K562 (cell line): ENCODE results near the gene PCK2. TPM values are rescaled to one million over a fixed set of nuclear protein-coding genes. Genes with fewer than 3 reads are reported as not detected.

Experiments
- CBX8 ChIP-seq: fragments of 200-600 bp; sonication (generic); IDR thresholded peaks from 2 replicates; pipeline ENCODE4 v1.6.1; 2012; ENCODE audit warnings: borderline replicate concordance, mixed run types, low read depth, mild to moderate bottlenecking, moderate library complexity, mixed read lengths, low read length, control low read depth, inconsistent platforms; ENCODE audit not compliant: poor library complexity, severe bottlenecking; ENCODE audit errors: extremely low read depth
- MGA ChIP-seq: fragments of 450-650 bp; IDR thresholded peaks from 2 replicates; pipeline ENCODE4 v1.6.1; 2016; ENCODE audit warnings: mild to moderate bottlenecking, moderate library complexity
- NCOA6 ChIP-seq: fragments of 450-650 bp; IDR thresholded peaks from 2 replicates; pipeline ENCODE4 v1.6.1; 2017; ENCODE audit warnings: mild to moderate bottlenecking
- NEUROD1 ChIP-seq: fragments of 150-350 bp; IDR thresholded peaks from 2 replicates; pipeline ENCODE4 v1.6.1; 2014; ENCODE audit warnings: borderline replicate concordance, low read length, low read depth; ENCODE audit not compliant: partially characterized antibody
- NFE2L1 ChIP-seq: fragments of 450-650 bp; IDR thresholded peaks from 2 replicates; pipeline ENCODE4 v1.6.1; 2016; ENCODE audit warnings: missing genetic modification characterization, low read depth, mild to moderate bottlenecking, missing compliant biosample characterization, moderate library complexity, borderline replicate concordance
- PTRF ChIP-seq: fragments of 450-650 bp; IDR thresholded peaks from 2 replicates; pipeline ENCODE4 v1.6.1; 2016; ENCODE audit warnings: mild to moderate bottlenecking, missing genetic modification characterization, missing compliant biosample characterization
- TEAD1 ChIP-seq, 2 experiments: fragments of 450-650 bp in 1 of 2; sonication (generic) in 1 of 2; formaldehyde crosslinking; IDR thresholded peaks; 2 replicates each; pipeline versions ENCODE4 v1.4.0 to v1.8.0; 2020 to 2022; ENCODE audit warnings: mild to moderate bottlenecking in 2 of 2, missing genetic modification reagents in 1 of 2
- ZNF174 ChIP-seq: fragments of 250-450 bp; sonication (Bioruptor Pico); IDR thresholded peaks from 2 replicates; pipeline ENCODE4 v1.4.0; 2020; ENCODE audit warnings: mild to moderate bottlenecking
- polyA plus RNA-seq, 8 experiments: library from polyadenylated mRNA; depleted of rRNA in 4 of 8; stranded (reverse) in 5 of 8; unstranded in 3 of 8; fragments of >200 nt; fragmentation: Nextera tagmentation in 2 of 8; fragmentation: Illumina TruSeq in 1 of 8; extraction: Ambion mirVana in 2 of 8; extraction: Trizol in 1 of 8; gene quantifications; 2 replicates each; pipeline versions ENCODE4 v1.2.1 to v1.2.3, GENCODE V29; 2011 to 2014; ENCODE audit warnings: inconsistent platforms in 1 of 8, missing spikeins in 1 of 8
- total RNA-seq, 7 experiments: library from RNA; depleted of rRNA in 6 of 7; stranded (reverse); fragments of >200 nt in 6 of 7; fragmentation: Illumina TruSeq in 2 of 7; extraction: Trizol in 2 of 7; gene quantifications; 2 replicates each; pipeline versions ENCODE4 v1.2.1 to v1.2.3, GENCODE V29; 2011 to 2021; ENCODE audit warnings: low replicate concordance in 1 of 7

Gene PCK2
- total and polyA plus RNA-seq, 9 of the 15 experiments (the other 6 are each of a cell fraction or from before 2014, with no cell fraction given), result 3.3 to 60.9 (median 30.4) TPM

DNA sequence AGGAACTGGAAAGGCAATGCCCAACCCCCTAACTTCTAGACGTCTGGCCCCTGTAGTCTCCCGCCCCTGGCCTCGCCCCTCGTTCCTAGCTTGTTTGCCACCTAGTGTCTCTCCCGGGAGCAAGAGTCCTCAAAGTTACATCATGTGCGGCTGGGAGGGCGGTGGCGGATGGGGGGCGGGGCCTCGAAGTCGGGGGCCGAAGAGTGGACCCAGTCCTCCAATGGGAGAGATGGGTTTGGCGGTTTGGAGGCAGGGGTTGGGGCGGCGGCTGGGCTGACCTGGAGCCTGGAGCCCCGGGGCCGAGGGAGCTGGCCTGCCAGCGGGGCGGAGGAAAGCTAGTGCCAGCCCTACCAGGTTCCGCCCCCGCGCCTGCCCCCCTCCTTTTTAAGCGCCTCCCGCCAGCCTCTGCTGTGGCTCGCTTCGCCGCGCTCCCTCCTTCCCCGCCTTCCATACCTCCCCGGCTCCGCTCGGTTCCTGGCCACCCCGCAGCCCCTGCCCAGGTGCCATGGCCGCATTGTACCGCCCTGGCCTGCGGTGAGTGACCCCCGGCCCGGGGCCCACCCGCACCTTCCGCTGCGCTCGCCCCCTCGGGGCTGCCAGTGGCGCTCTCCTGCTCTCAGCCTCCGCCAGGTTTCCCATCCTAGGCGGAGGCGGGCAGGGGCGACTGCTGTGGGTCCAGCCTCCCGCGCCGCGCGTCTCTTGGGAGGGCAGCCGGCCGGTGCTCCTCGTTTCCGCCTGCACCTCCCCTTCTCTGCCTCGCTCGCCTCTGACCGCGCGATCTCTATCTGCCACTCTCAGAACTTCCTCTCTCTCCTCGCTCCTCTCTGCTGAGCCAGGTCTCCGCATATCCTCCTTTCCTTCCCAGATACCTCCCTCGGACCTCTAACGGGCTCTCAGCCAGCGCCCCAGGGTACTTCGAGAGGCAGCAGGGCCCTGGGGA is at the start of gene PCK2 (continued):
- TF ChIP-seq MGA, result peak; percentile 53; the same call in 1 of the 2 replicates
- TF ChIP-seq ZNF174 (CRISPR knock-in tag), result no peak
- TF ChIP-seq PTRF, result no peak
- no peak for TF ChIP-seq NCOA6
- peak in 1 of 2 experiments; percentile 54; a peak in 1 of 4 replicates for TF ChIP-seq TEAD1 (CRISPR knock-in tag; IDR thresholded peaks at IDR 0.05)
- TF ChIP-seq NFE2L1, result no peak
- peak; percentile 36 for TF ChIP-seq NEUROD1
- no peak for TF ChIP-seq CBX8
